ENCODE data around the gene CLMN.

- TF ChIP-seq CTCF (IDR thresholded peaks at IDR 0.05; ENCODE audit: insufficient read depth, low read length) (no peak), POLR2AphosphoS5 (IDR thresholded peaks at IDR 0.05; ENCODE audit: low read depth) (no peak)
Observed at GRCh38 chr14:95234426-95234825, 85.3 kb downstream of the CLMN start.
